ENCODE measurements around the gene USP17L15. TPM values are rescaled to one million over a fixed set of nuclear protein-coding genes. Genes with fewer than 3 reads are reported as not detected.
"Not testable (repeated sequence)": the region's sequence is repeated elsewhere in the genome, so short reads cannot be mapped to it uniquely, and the experiment has no call there.

Gene USP17L15
- total and polyA plus RNA-seq, 2 of the 4 experiments (the other 2 are of a cell fraction) = not detected

DNA sequence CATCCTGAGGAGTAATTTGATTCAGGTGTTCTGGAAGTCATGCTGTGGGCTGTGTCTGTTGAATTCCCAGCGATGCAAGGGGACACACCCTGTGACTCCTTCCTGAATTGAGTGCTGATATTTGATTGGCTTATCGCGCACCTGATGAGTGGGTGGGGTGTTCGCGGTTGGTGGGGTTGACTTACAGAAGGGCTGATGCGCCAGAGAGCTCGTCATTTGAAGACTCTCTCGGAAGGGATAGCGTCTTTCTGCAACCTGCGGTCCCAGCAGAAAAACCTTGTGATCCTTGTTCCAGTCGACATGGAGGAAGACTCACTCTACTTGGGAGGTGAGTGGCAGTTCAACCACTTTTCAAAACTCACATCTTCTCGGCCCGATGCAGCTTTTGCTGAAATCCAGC lies 28.4 kb downstream of the USP17L15 start, which contains the start of gene USP17L21:
USP17L21 (plus strand) TSS at position 301 of the 400 bp plus-strand sequence; CDS start at position 301, 0 bp downstream.
- H2BK15ac ChIP-seq (ENCODE audit: low read depth, low read length); H3K4ac ChIP-seq (ENCODE audit: low read depth, low read length); H3K79me1 ChIP-seq (ENCODE audit: low read depth in 1 of 2, low read length in 2 of 2); H2BK20ac ChIP-seq (ENCODE audit: low read depth, low read length); DNase-seq; H3K4me2 ChIP-seq (ENCODE audit: low read depth, low read length); H3K27ac ChIP-seq (ENCODE audit: insufficient read depth, low read length); in situ Hi-C loops (cut with MboI; ENCODE audit: low sequenced_read_pairs); H3K23ac ChIP-seq (ENCODE audit: low read depth, low read length); H3K56ac ChIP-seq (ENCODE audit: extremely low read depth, insufficient read depth, low read length); H2BK5ac ChIP-seq (ENCODE audit: low read depth, low read length, poor library complexity, severe bottlenecking); CTCF ChIA-PET; H3K9ac ChIP-seq (ENCODE audit: low read depth, low read length); H3K9me1 ChIP-seq (ENCODE audit: insufficient read depth, low read length); H2AK5ac ChIP-seq (ENCODE audit: low read depth, low read length); H3K27me3 ChIP-seq (ENCODE audit: control insufficient read depth, insufficient read depth, low read length); BruUV-seq (replicated peaks); H3K4me3 ChIP-seq (ENCODE audit: insufficient read depth, low read depth, low read length); H2AK9ac ChIP-seq (replicated peaks; ENCODE audit: low read depth, low read length, poor library complexity); H4K8ac ChIP-seq (ENCODE audit: low read depth in 2 of 2, low read length in 2 of 2); dilution Hi-C loops (cut with HindIII; ENCODE audit: low sequenced_read_pairs, unreplicated experiment); H4K5ac ChIP-seq (ENCODE audit: low read depth, low read length); H3K4me1 ChIP-seq (ENCODE audit: control insufficient read depth, insufficient read depth, low read length); H3K18ac ChIP-seq (ENCODE audit: low read depth, low read length); H4K20me1 ChIP-seq (ENCODE audit: insufficient read depth, low read length); H2AFZ ChIP-seq (replicated peaks; ENCODE audit: low read length, poor library complexity); H2BK120ac ChIP-seq (ENCODE audit: low read depth, low read length); intact Hi-C loops (cut with micrococcal nuclease); H4K91ac ChIP-seq (ENCODE audit: insufficient read depth, low read depth, low read length); H3K36me3 ChIP-seq (ENCODE audit: control insufficient read depth, insufficient read depth, low read length); H3K14ac ChIP-seq (replicated peaks; ENCODE audit: low read depth, low read length); ATAC-seq (ENCODE audit: low read depth); H3K9me3 ChIP-seq (ENCODE audit: control insufficient read depth, insufficient read depth, low read length); POLR2A ChIA-PET (ENCODE audit: unreplicated experiment): not testable (repeated sequence)
- no CpG with 5 or more reads among the region's 13 CpGs for WGBS, 2 experiments (ENCODE audit: extremely low coverage in 2 of 2, insufficient read length in 1 of 2)

DNA sequence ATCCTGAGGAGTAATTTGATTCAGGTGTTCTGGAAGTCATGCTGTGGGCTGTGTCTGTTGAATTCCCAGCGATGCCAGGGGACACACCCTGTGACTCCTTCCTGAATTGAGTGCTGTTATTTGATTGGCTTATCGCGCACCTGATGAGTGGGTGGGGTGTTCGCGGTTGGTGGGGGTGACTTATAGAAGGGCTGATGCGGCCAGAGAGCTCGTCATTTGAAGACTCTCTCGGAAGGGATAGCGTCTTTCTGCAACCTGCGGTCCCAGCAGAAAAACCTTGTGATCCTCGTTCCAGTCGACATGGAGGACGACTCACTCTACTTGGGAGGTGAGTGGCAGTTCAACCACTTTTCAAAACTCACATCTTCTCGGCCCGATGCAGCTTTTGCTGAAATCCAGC lies 33.1 kb downstream of the USP17L15 start, which contains the start of gene USP17L22:
USP17L22 (plus strand) TSS at position 301 of the 400 bp plus-strand sequence; CDS start at position 301, 0 bp downstream.
- ATAC-seq (ENCODE audit: low read depth); H2BK5ac ChIP-seq (ENCODE audit: low read depth, low read length, poor library complexity, severe bottlenecking); H3K4me2 ChIP-seq (ENCODE audit: low read depth, low read length); DNase-seq; H3K27ac ChIP-seq (ENCODE audit: insufficient read depth, low read length); H4K91ac ChIP-seq (ENCODE audit: insufficient read depth, low read depth, low read length); H2AK5ac ChIP-seq (ENCODE audit: low read depth, low read length); H3K9me1 ChIP-seq (ENCODE audit: insufficient read depth, low read length); H3K36me3 ChIP-seq (ENCODE audit: control insufficient read depth, insufficient read depth, low read length); H3K4ac ChIP-seq (ENCODE audit: low read depth, low read length); H3K9ac ChIP-seq (ENCODE audit: low read depth, low read length); H3K4me3 ChIP-seq (ENCODE audit: insufficient read depth, low read depth, low read length); dilution Hi-C loops (cut with HindIII; ENCODE audit: low sequenced_read_pairs, unreplicated experiment); H3K14ac ChIP-seq (replicated peaks; ENCODE audit: low read depth, low read length); in situ Hi-C loops (cut with MboI; ENCODE audit: low sequenced_read_pairs); H4K5ac ChIP-seq (ENCODE audit: low read depth, low read length); intact Hi-C loops (cut with micrococcal nuclease); H3K18ac ChIP-seq (ENCODE audit: low read depth, low read length); H2BK120ac ChIP-seq (ENCODE audit: low read depth, low read length); H3K79me1 ChIP-seq (ENCODE audit: low read depth in 1 of 2, low read length in 2 of 2); CTCF ChIA-PET; H4K20me1 ChIP-seq (ENCODE audit: insufficient read depth, low read length); H4K8ac ChIP-seq (ENCODE audit: low read depth in 2 of 2, low read length in 2 of 2); H2BK15ac ChIP-seq (ENCODE audit: low read depth, low read length); H3K4me1 ChIP-seq (ENCODE audit: control insufficient read depth, insufficient read depth, low read length); H2AK9ac ChIP-seq (replicated peaks; ENCODE audit: low read depth, low read length, poor library complexity); H3K56ac ChIP-seq (ENCODE audit: extremely low read depth, insufficient read depth, low read length); H3K23ac ChIP-seq (ENCODE audit: low read depth, low read length); POLR2A ChIA-PET (ENCODE audit: unreplicated experiment); BruUV-seq (replicated peaks); H2BK20ac ChIP-seq (ENCODE audit: low read depth, low read length); H2AFZ ChIP-seq (replicated peaks; ENCODE audit: low read length, poor library complexity); H3K9me3 ChIP-seq (ENCODE audit: control insufficient read depth, insufficient read depth, low read length); H3K27me3 ChIP-seq (ENCODE audit: control insufficient read depth, insufficient read depth, low read length): not testable (repeated sequence)
- WGBS, 2 experiments (ENCODE audit: extremely low coverage in 2 of 2, insufficient read length in 1 of 2) = no CpG with 5 or more reads among the region's 15 CpGs

Data from IMR-90 (cell line).